H4 (cell line): ENCODE results near the gene MEP1A. TPM values are rescaled to one million over a fixed set of nuclear protein-coding genes. Genes with fewer than 3 reads are reported as not detected.
"Not testable (repeated sequence)": the region's sequence is repeated elsewhere in the genome, so short reads cannot be mapped to it uniquely, and the experiment has no call there.

Source experiments
- DNase-seq: peaks from one replicate; pipeline ENCODE4 v3.0.0-alpha.2; 2015; ENCODE audit warnings: low spot score
- total RNA-seq: library from RNA; depleted of rRNA; stranded (reverse); fragments of >200 nt; shearing (Covaris generic); gene quantifications from 2 replicates; pipeline ENCODE4 v1.2.3, GENCODE V29; 2014; rRNA removed

Gene MEP1A
- 0.08 TPM in 1 of 2 replicates, not detected in the other for total RNA-seq

- no peak for DNase-seq
Observed at GRCh38 chr6:46793138-46793537, at the start of gene MEP1A. Gene MEP1A, plus strand, starts transcription at chr6:46793389. Its CDS starts 10 bp downstream, at chr6:46793399.

- no peak for DNase-seq
Observed at GRCh38 chr6:46743425-46744158, 49.6 kb upstream of the MEP1A start.

DNA sequence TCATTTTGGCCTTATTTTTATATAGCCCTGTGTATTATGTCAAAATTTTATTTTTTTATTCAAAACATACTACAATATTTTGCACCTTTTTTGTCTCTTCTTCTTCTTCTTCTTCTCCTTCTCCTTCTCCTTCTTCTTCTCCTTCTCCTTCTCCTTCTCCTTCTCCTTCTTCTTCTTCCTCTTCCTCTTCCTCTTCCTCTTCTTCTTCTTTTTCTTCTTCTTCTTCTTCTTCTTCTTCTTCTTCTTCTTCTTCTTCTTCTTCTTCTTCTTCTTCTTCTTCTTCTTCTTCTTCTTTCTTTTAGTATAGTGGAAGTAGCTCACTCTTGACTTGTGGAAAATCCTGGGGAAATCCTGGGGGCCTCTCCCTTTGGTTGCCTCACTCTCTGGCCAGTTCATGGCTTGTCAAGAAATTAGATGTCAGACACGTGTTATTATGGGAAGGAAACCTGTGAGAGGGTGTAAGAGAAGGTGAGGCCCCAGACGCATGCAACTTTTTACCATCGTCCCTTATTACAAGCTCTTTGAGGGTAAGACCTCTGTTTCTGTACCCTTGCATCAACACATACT, 48.9 kb upstream of the MEP1A start:
- DNase-seq = not testable (repeated sequence)

- DNase-seq = no peak
Observed at GRCh38 chr6:46745973-46746372, 47.2 kb upstream of the MEP1A start.

DNA sequence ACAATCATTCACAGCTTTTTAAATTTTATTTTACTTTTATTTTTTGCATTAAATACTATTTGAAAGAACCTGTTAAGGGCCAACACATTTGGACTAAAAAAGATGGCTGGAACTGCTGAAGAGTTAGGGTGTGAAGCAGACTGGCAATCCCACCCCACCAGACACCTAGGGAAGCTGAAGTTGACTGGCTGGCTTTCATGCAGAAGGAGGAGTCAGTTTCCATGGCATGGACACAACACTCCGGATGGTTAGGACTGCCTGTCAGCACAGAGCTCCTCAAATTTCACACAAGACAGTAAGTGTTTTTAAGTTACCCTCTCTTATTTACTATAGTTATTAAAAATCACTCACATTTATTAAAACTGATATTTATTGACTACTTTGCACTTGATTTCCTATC, 46.5 kb upstream of the MEP1A start, which contains the start of gene ANKRD66:
Gene ANKRD66, plus strand, starts transcription at position 238 of the 400 bp plus-strand sequence. CDS start 5,016 bp downstream, outside the sequence.
- DNase-seq = no peak

GRCh38 chr6:46748940-46749503, 44.2 kb upstream of the MEP1A start:
- no peak for DNase-seq

DNA sequence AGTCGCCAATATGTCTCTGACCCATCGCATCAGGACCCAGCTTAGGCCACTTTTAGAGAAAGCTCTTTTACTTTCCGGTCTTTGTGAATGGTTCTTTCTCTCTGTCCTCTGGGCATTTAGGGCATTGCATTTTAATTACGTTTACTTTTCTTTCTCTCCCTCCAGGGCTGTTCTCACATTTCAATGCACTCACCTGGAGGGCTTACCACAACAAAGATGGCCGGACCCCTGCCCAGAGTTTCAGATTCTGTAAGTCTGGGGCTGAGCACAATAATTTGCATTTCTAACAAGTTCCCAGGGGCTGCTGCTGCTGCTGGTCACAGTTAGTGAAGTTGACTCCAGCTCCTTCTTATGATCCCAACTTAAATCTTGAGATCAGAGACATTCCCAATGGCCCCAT, 43.5 kb upstream of the MEP1A start:
- DNase-seq = no peak

- DNase-seq = no peak
Observed at GRCh38 chr6:46751658-46752057, 41.5 kb upstream of the MEP1A start.

DNA sequence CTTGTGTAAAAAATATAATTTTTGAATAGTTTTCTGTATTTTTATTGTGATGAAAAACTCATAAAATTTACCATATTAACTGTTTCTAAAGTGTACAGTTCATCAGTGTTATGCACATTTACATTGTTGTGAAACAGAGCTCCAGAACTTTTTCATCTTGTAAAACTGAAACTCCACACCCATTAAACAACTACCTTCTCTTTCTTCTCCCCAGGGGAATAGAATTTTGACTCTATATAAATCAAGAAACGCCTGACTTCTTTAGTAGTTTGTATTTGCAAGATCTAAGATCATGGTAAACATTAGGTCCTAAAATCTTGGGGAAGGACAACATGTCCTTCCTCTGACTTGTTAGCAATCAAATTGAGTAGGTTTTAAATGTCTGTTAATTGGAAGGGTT, 37.3 kb upstream of the MEP1A start:
- DNase-seq = no peak

DNA sequence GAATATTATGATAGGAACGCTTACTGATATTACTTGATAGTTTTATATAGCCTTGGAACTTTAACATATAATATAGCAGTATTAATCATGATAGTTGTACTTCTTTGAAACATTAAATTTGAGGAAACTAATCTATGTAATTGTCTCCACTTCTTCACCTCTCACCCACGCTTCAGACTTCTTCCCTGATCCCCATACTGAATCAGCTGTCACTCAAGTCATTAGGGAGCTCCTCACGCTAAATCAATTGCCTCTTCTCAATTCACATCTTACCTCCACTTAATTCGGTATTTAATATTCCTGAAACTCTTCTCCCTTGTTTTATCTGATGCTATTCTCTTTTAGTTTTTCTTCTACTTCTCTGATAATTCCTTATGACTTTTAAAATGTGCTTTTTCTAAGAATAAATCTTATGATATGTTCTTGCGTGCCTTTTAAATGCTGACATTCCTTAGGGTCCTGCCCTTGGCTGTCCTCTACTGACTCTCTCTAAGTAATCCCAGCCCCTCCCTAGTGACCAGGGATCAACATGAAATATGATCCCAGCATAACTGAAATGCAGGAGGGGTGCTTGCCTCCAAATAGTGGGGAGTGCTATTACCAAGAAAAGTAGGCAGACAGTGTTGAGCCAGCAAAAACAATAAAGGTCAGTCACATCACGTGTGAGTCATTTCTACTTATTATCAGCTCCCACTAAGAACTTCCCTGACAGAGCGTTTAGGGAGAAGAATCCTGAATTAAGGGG, 36.5 kb upstream of the MEP1A start:
- DNase-seq = no peak

DNA sequence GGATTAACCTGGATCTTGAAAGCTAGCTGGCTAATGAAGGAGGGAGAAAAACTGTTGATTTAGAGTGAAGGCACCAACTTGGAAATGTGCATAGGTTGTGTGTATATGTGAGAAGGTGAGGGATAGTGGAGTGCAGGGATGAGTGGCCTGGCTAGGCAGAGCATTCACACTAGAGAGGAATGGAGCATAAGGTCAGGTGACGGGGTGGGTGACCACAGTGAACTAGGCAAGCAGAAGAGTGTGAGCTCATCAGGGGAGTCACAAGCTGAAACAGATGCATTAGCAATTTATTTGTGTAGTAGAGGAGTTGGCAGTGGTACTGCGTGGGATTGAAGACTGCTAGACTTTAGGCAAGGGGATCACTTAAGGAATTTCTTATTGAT, 36.0 kb upstream of the MEP1A start:
- no peak for DNase-seq

- DNase-seq = no peak
Observed at GRCh38 chr6:46758960-46759753, 34.0 kb upstream of the MEP1A start.

DNA sequence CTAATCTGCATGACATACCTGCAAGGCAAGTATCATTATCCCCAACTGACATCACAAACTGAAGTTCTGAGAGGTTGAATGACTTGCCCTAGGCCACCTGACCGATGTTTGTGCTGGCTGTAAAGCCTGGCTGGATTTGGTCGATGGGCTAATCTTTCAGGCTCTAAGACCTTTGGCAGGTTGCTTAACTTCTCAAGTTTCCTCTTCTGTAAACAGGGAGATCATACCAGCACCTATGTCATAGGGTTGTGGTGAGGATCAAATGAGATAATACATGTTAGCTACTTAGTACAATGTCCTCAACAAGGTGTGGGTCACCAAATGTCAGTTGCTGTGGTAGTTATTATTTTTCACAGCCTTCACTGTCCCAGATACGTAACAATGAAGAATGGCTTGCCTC, 32.3 kb upstream of the MEP1A start:
- no peak for DNase-seq

- DNase-seq = no peak
Observed at GRCh38 chr6:46763466-46763865, 29.7 kb upstream of the MEP1A start.

- not testable (repeated sequence) for DNase-seq
Observed at GRCh38 chr6:46764280-46764679, 28.9 kb upstream of the MEP1A start.

- DNase-seq = no peak
Observed at GRCh38 chr6:46764961-46765360, 28.2 kb upstream of the MEP1A start.

- DNase-seq = no peak
Observed at GRCh38 chr6:46772016-46772415, 21.2 kb upstream of the MEP1A start.

- no peak for DNase-seq
Observed at GRCh38 chr6:46772762-46773161, 20.4 kb upstream of the MEP1A start.

DNA sequence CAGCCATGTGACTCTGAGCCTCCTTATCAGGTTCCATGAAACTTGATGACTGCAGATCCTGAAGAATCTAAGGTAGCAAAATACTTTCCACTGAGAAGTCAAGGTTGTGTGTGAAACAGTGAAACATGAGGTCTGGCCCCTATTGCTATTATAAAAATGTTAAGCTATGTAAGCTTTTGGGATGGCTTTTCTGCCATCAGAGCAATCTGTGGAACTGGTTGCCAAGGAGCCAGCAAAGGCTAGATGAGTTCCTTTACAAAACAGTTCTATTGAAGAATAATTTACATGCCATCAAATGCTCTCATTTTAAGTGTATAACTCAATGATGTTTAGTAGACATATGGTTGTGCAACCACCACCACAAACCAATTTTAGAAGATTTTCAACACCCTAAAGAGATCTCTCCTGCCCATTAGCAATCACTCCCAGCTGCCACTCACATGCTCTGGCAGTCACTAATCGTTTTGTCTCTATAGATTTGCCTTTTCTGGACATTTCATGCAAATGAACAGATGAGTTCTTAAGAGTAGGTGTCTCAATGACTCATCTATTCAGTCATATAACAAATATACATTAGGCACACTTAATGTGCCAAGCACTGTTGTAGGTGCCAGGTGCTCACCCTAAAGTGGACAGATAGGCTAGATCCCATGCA, 19.9 kb upstream of the MEP1A start:
- no peak for DNase-seq

- DNase-seq = not testable (repeated sequence)
Observed at GRCh38 chr6:46774736-46775135, 18.5 kb upstream of the MEP1A start.

- no peak for DNase-seq
Observed at GRCh38 chr6:46776070-46776712, 17.0 kb upstream of the MEP1A start.
